GM13977 (cell line): ENCODE measurements around the gene CCDC112.

Experiments
- DNase-seq: peaks from one replicate; pipeline ENCODE4 v3.0.0; 2012; ENCODE audit warnings: low spot score
- CTCF ChIP-seq: IDR thresholded peaks from 2 replicates; pipeline ENCODE4 v1.5.1; 2012; ENCODE audit warnings: mild to moderate bottlenecking, control low read depth; ENCODE audit not compliant: insufficient read depth; ENCODE audit errors: extremely low read depth, missing control alignments
- in situ Hi-C: fragments of 300-500 bp; cut with MboI; formaldehyde crosslinking; loops from one replicate; pipeline ENCODE4 v1.12.0; 2022; ENCODE audit warnings: low sequenced_read_pairs, low pct_unique_long_range_greater_than_20kb, mixed read lengths, inconsistent platforms; ENCODE audit not compliant: unreplicated experiment

Gene CCDC112

GRCh38 chr5:115291397-115291796 is 5.1 kb downstream of the CCDC112 start:
- no peak for DNase-seq
- TF ChIP-seq CTCF, result no peak
- in situ Hi-C loops, result no loop called here

DNA sequence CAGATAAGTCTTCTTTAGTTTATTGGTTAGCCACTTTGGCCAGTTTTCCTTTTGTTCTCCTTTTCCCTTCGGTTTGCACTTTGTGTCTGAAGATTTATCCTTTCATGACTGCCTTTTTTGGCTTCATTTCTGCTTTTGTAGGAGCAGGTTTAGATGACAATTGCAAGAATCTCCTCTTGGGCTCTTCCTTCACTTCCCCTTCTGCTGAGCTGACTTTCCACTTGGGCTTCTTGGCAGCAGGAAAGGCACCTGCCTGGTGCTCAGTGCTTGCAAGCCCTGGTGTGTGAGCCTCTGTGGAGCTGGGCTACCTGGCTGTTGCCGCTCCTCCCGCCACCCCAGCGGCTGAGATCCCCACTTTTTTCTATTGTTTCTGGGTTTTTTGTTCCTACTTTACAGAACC is 7.3 kb downstream of the CCDC112 start:
- TF ChIP-seq CTCF, result no peak
- in situ Hi-C loops, result no loop called here
- no peak for DNase-seq

- in situ Hi-C loops, result no loop called here
- DNase-seq, result no peak
- no peak for TF ChIP-seq CTCF
These were observed 12.4 kb downstream of the CCDC112 start for GRCh38 chr5:115284021-115284420.

DNA sequence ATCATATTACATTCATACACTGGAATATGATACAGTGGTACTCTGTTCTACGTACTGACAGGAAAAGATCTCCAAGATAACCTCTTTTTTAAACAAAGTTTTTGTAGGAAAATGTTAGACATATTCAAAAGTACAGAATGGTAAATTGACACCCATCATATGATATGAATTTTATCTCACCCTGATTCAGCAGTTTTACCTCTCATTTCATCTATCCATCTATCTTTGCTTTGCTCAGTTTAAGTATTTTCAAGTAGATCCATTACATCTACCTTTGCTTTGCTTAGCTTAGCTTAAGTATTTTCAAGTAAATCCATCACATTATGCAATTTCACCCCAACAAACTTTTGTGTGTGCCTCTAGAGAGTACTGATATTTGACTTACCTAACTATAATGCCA is 14.3 kb downstream of the CCDC112 start:
- in situ Hi-C loops, result no loop called here
- DNase-seq, result no peak
- no peak for TF ChIP-seq CTCF

GRCh38 chr5:115274584-115274983 is 21.9 kb downstream of the CCDC112 start:
- no peak for TF ChIP-seq CTCF
- in situ Hi-C loops, result no loop called here
- no peak for DNase-seq

DNA sequence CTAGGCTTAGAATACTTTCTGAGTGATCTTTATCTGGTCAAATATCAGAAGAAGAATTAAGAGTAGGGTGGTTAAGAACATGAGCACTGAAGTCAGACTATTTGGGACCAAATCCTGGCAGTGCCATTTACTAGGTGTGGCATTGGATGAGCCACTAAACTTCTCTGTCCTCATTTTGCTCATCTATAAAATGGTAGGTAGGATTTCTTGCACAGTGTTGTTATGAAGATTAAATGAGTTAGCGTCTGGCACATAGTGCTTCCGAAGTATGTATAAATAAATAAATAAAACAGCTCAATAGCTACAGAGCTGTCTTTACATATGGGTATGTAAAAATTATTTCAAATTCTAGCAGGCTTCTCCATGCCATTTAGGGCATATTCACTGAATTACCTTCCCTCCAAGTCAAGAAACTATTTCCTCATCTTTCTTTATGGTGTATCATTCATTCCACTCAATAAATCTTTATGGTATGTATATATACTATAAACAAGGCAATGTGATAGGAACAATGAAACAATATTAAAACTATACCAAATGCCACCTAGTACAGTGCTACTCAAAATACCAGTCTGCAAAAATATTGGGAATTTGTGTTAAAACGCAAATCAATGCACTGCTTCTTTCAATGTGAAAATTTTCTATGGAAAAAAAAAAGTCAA is 24.0 kb downstream of the CCDC112 start:
- no peak for TF ChIP-seq CTCF
- DNase-seq, result no peak
- in situ Hi-C loops, result no loop called here
